Ascending aorta (tissue), 2 donors: ENCODE data around the gene HECTD4. TPM values are rescaled to one million over a fixed set of nuclear protein-coding genes. Genes with fewer than 3 reads are reported as not detected.

ENCODE experiments used
- DNase-seq, 2 donors: peaks; one replicate each; pipeline ENCODE4 v3.0.0-alpha.2; 2019; ENCODE audit warnings: low spot score in 2 of 2
- H3K27ac ChIP-seq, 2 donors: fragments of 200-600 bp; sonication (generic); one replicate each; pipeline ENCODE4 v1.5.1; 2016 to 2017; ENCODE audit warnings: mild to moderate bottlenecking in 1 of 2
- H3K27me3 ChIP-seq: fragments of 200-600 bp; sonication (generic); one replicate; pipeline ENCODE4 v1.5.1; 2017
- H3K36me3 ChIP-seq, 2 donors: fragments of 200-600 bp; sonication (generic); one replicate each; pipeline ENCODE4 v1.5.1; 2016
- H3K4me1 ChIP-seq, 2 donors: fragments of 200-600 bp; sonication (generic); one replicate each; pipeline ENCODE4 v1.5.1; 2016 to 2017; ENCODE audit warnings: mild to moderate bottlenecking in 1 of 2
- H3K4me3 ChIP-seq, 2 donors: fragments of 200-600 bp; sonication (generic); one replicate each; pipeline ENCODE4 v1.5.1; 2016 to 2017; ENCODE audit warnings: mild to moderate bottlenecking in 1 of 2
- H3K9me3 ChIP-seq, 2 donors: fragments of 200-600 bp; sonication (generic); one replicate each; pipeline ENCODE4 v1.5.1; 2016
- intact Hi-C: fragments of 100-400 bp; cut with DNase I; formaldehyde crosslinking; loops from one replicate; pipeline ENCODE4 v1.15.1; 2023
- total RNA-seq: library from RNA; depleted of rRNA; stranded (reverse); fragments of >200 nt; gene quantifications from one replicate; pipeline ENCODE4 v1.1.0, GENCODE V29; 2016
- TF ChIP-seq, protein P1 (sequence below), 3 experiments: fragments of 200-600 bp in 2 of 3; fragments of 450-650 bp in 1 of 3; sonication (generic) in 2 of 3; IDR thresholded peaks; one replicate each; pipeline ENCODE4 v1.5.1; 2016 to 2019; ENCODE audit warnings: antibody characterized with exemption in 3 of 3, mild to moderate bottlenecking in 1 of 3, moderate library complexity in 1 of 3

The HECTD4 gene
- total RNA-seq, 1 donor from 2014 or later, result 23.7 TPM

DNA sequence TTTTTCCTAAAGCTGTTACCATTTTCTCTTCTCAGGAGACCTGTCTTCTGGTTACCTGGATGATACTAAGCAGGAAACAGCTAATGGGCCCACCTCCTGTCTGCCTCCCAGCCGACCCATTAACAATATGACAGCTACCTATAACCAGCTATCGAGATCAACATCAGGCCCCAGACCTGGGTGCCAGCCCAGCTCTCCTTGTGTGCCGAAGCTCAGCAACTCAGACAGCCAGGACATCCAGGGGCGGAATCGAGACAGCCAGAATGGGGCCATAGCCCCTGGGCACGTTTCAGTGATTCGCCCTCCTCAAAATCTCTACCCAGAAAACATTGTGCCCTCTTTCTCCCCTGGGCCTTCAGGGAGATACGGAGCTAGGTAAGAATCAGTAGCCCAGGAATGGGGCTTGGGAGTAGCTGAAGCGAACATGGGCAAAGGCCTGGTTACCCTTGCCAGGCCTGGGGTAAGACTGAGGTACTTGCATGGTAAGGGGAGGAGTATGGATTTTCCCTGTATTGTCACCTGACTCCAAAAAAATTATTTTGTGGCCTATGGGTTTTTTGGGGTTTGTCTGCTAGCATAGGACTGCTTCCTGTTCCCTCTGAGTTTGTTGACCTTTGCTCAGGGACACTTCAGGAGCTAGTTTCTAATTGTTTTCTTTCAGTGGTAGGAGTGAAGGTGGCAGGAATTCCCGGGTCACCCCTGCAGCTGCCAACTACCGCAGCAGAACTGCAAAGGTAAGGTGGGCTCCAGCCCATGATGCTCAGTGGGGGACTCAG lies 230.3 kb downstream of the HECTD4 start:
- intact Hi-C loops, result no loop called here
- Histone ChIP-seq H3K9me3 (peaks cover 0 to 4% of the 10 kb centered on the region in 2 donors), H3K27me3 (no peaks in the 10 kb centered on the region), H3K4me1 (no peaks in the 10 kb centered on the region), H3K4me3 (no peak overlapping the region), H3K27ac (no peak overlapping the region), H3K36me3 (peaks cover 68 to 81% of the 10 kb centered on the region in 2 donors)
- DNase-seq, result no peak
- TF ChIP-seq, protein P1, sequence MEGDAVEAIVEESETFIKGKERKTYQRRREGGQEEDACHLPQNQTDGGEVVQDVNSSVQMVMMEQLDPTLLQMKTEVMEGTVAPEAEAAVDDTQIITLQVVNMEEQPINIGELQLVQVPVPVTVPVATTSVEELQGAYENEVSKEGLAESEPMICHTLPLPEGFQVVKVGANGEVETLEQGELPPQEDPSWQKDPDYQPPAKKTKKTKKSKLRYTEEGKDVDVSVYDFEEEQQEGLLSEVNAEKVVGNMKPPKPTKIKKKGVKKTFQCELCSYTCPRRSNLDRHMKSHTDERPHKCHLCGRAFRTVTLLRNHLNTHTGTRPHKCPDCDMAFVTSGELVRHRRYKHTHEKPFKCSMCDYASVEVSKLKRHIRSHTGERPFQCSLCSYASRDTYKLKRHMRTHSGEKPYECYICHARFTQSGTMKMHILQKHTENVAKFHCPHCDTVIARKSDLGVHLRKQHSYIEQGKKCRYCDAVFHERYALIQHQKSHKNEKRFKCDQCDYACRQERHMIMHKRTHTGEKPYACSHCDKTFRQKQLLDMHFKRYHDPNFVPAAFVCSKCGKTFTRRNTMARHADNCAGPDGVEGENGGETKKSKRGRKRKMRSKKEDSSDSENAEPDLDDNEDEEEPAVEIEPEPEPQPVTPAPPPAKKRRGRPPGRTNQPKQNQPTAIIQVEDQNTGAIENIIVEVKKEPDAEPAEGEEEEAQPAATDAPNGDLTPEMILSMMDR (IDR thresholded peaks at IDR 0.05), result no peak

DNA sequence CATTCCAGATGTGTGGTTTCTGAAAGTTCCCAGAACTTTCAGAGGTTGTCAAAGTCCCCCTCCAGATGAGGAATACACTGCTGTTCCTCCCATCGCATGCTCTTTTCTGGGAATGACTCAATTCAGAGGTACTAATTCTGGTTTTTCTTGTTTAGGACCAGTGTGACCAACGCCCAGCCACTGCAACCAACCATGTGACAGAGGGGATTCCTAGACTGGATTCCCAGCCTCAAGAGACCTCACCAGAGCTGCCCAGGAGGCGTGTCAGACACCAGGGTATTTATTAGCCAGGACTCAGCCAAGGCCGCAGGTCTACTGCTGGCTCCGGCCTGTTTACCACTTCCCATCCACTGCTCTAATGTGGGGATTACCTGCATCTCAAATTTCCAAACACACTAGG lies 232.6 kb downstream of the HECTD4 start:
- Histone ChIP-seq H3K4me3 (no peak overlapping the region), H3K9me3 (no peaks in the 10 kb centered on the region), H3K36me3 (peaks cover 83 to 91% of the 10 kb centered on the region in 2 donors), H3K27me3 (no peaks in the 10 kb centered on the region), H3K4me1 (no peaks in the 10 kb centered on the region), H3K27ac (no peak overlapping the region)
- intact Hi-C loops, result no loop called here
- TF ChIP-seq, protein P1 (IDR thresholded peaks at IDR 0.05), result no peak
- no peak for DNase-seq

DNA sequence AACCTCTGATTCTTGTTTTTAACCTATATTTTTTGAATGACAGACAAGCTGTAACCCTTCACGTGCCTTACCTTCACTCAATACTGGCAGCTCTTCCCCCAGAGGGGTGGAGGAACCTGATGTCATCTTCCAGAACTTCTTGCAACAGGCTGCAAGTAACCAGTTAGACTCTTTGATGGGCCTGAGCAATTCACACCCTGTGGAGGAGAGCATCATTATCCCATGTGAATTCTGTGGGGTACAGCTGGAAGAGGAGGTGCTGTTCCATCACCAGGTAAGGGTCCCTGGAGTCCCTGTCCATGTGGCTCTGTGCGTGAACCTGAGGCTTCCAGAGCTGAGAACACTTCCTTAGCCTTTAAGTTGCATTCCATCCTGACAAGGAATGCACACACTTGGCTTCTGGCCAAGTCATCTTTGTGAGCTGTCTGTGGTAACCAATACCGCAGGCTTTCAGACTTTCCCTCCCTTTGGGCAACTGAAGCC lies 234.2 kb downstream of the HECTD4 start:
- no peak overlapping the region for H3K4me3 ChIP-seq
- H3K4me1 ChIP-seq, result no peaks in the 10 kb centered on the region
- TF ChIP-seq, protein P1 (IDR thresholded peaks at IDR 0.05), result no peak
- peaks cover 89 to 91% of the 10 kb centered on the region in 2 donors for H3K36me3 ChIP-seq
- intact Hi-C loops, result no loop called here
- DNase-seq, result no peak
- H3K27me3 ChIP-seq, result no peaks in the 10 kb centered on the region
- H3K27ac ChIP-seq, result no peak overlapping the region
- no peaks in the 10 kb centered on the region for H3K9me3 ChIP-seq

DNA sequence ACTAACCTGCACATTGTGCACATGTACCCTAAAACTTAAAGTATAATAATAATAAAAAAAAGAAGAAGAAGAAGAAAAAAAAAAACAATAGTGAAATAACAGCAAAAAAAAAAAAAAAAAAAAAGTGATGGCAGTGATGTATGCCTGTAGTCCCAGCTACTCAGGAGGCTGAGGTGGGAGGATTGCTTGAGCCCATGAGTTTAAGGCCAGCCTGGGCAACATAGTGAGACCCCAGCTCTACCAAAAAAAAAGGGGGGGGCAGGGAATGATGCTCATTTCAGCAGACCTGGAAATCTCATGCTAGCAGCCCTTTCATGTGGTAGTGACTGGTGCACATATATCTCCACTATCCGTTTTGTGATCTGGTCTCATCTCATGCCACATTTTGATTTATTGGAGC lies 236.1 kb downstream of the HECTD4 start:
- Histone ChIP-seq H3K4me1 (no peaks in the 10 kb centered on the region), H3K9me3 (no peaks in the 10 kb centered on the region), H3K27me3 (no peaks in the 10 kb centered on the region), H3K36me3 (peaks cover 84 to 91% of the 10 kb centered on the region in 2 donors), H3K4me3 (no peak overlapping the region), H3K27ac (no peak overlapping the region)
- intact Hi-C loops, result no loop called here
- TF ChIP-seq, protein P1 (IDR thresholded peaks at IDR 0.05), result no peak
- DNase-seq, result no peak

DNA sequence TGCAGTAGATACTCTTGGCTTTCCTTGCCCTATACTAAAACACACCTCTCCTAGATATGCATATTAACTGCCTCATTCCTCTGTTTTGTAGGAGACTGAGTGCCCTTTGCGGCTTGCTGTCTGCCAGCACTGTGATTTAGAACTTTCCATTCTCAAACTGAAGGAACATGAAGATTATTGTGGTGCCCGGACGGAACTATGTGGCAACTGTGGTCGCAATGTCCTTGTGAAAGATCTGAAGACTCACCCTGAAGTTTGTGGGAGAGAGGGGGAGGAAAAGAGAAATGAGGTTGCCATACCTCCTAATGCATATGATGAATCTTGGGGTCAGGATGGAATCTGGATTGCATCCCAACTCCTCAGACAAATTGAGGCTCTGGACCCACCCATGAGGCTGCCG lies 241.5 kb downstream of the HECTD4 start:
- H3K4me3 ChIP-seq, result no peak overlapping the region
- intact Hi-C loops, result no loop called here
- no peaks in the 10 kb centered on the region for H3K9me3 ChIP-seq
- no peaks in the 10 kb centered on the region for H3K27me3 ChIP-seq
- H3K36me3 ChIP-seq, result peaks cover 89 to 98% of the 10 kb centered on the region in 2 donors
- no peak for DNase-seq
- no peak overlapping the region for H3K27ac ChIP-seq
- TF ChIP-seq, protein P1 (IDR thresholded peaks at IDR 0.05), result no peak
- H3K4me1 ChIP-seq, result no peaks in the 10 kb centered on the region
